ENCODE measurements around the gene GLTP. TPM values are rescaled to one million over a fixed set of nuclear protein-coding genes. Genes with fewer than 3 reads are reported as not detected.

Gene GLTP
- total and polyA plus RNA-seq, 2 of the 4 experiments (the other 2 are of a cell fraction), result 34.4 to 58.4 TPM

- no peaks in the 10 kb centered on the region for H3K9me3 ChIP-seq (ENCODE audit: control insufficient read depth, insufficient read depth, low read length)
- H4K20me1 ChIP-seq (ENCODE audit: insufficient read depth, low read length), result peaks cover 29% of the 10 kb centered on the region
- H2BK120ac ChIP-seq (ENCODE audit: low read depth, low read length), result no peak overlapping the region
- H3K4me3 ChIP-seq (ENCODE audit: insufficient read depth, low read depth, low read length), result no peak overlapping the region
- in situ Hi-C loops (cut with MboI; ENCODE audit: low sequenced_read_pairs) (no loop called here), intact Hi-C loops (cut with micrococcal nuclease) (no loop called here), dilution Hi-C loops (cut with HindIII; ENCODE audit: low sequenced_read_pairs, unreplicated experiment) (no loop called here)
- ATAC-seq (ENCODE audit: low read depth) (no peak), DNase-seq (no peak)
- H3K27me3 ChIP-seq (ENCODE audit: control insufficient read depth, insufficient read depth, low read length), result no peaks in the 10 kb centered on the region
- H3K23ac ChIP-seq (ENCODE audit: low read depth, low read length), result no peak overlapping the region
- no peak overlapping the region for H4K8ac ChIP-seq (ENCODE audit: low read depth in 2 of 2, low read length in 2 of 2)
- peaks cover 10% of the 10 kb centered on the region for H3K4me1 ChIP-seq (ENCODE audit: control insufficient read depth, insufficient read depth, low read length)
- no peak overlapping the region for H3K14ac ChIP-seq (replicated peaks; ENCODE audit: low read depth, low read length)
- H3K18ac ChIP-seq (ENCODE audit: low read depth, low read length), result no peak overlapping the region
- no peak overlapping the region for H4K91ac ChIP-seq (ENCODE audit: insufficient read depth, low read depth, low read length)
- no peak overlapping the region for H2AK5ac ChIP-seq (ENCODE audit: low read depth, low read length)
- H3K9ac ChIP-seq (ENCODE audit: low read depth, low read length), result no peak overlapping the region
- H2BK15ac ChIP-seq (ENCODE audit: low read depth, low read length), result no peak overlapping the region
- no peak overlapping the region for H3K4ac ChIP-seq (ENCODE audit: low read depth, low read length)
- POLR2A ChIA-PET (ENCODE audit: unreplicated experiment), result no interaction called here
- no peak for TF ChIP-seq MAFK (IDR thresholded peaks at IDR 0.05; ENCODE audit: low read depth, low read length)
- no peak for TF ChIP-seq MAZ (IDR thresholded peaks at IDR 0.05; ENCODE audit: borderline replicate concordance, low read depth, low read length)
- no peak for TF ChIP-seq RAD21 (IDR thresholded peaks at IDR 0.05; ENCODE audit: low read length)
- no peak for TF ChIP-seq RFX5 (IDR thresholded peaks at IDR 0.05; ENCODE audit: low read depth, low read length)
- no peak for TF ChIP-seq NFE2L2 (IDR thresholded peaks at IDR 0.05; ENCODE audit: low read depth, low read length)
- no peak for TF ChIP-seq MXI1 (IDR thresholded peaks at IDR 0.05; ENCODE audit: borderline replicate concordance, low read depth, low read length)
- no peak for TF ChIP-seq RCOR1 (IDR thresholded peaks at IDR 0.05; ENCODE audit: insufficient replicate concordance, low read length)
- TF ChIP-seq, protein P1, sequence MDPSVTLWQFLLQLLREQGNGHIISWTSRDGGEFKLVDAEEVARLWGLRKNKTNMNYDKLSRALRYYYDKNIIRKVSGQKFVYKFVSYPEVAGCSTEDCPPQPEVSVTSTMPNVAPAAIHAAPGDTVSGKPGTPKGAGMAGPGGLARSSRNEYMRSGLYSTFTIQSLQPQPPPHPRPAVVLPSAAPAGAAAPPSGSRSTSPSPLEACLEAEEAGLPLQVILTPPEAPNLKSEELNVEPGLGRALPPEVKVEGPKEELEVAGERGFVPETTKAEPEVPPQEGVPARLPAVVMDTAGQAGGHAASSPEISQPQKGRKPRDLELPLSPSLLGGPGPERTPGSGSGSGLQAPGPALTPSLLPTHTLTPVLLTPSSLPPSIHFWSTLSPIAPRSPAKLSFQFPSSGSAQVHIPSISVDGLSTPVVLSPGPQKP (IDR thresholded peaks at IDR 0.05; ENCODE audit: borderline replicate concordance, low read depth, low read length), result no peak
- no peak for TF ChIP-seq POLR2A (IDR thresholded peaks at IDR 0.05; ENCODE audit: low read depth, low read length)
- peaks cover 17% of the 10 kb centered on the region for H3K9me1 ChIP-seq (ENCODE audit: insufficient read depth, low read length)
- peaks cover 19% of the 10 kb centered on the region for H3K36me3 ChIP-seq (ENCODE audit: control insufficient read depth, insufficient read depth, low read length)
- H3K4me2 ChIP-seq (ENCODE audit: low read depth, low read length), result no peak overlapping the region
- BruUV-seq (replicated peaks), result no TSS peak
- H4K5ac ChIP-seq (ENCODE audit: low read depth, low read length), result no peak overlapping the region
- no peak overlapping the region for H2BK20ac ChIP-seq (ENCODE audit: low read depth, low read length)
- CTCF ChIA-PET, result no interaction called here
- H3K27ac ChIP-seq (ENCODE audit: insufficient read depth, low read length), result no peak overlapping the region
- no peak overlapping the region for H2BK5ac ChIP-seq (ENCODE audit: low read depth, low read length, poor library complexity, severe bottlenecking)
- peaks cover 7 to 46% of the 10 kb centered on the region in 2 experiments for H3K79me1 ChIP-seq (ENCODE audit: low read depth in 1 of 2, low read length in 2 of 2)
- no peak overlapping the region for H3K56ac ChIP-seq (ENCODE audit: extremely low read depth, insufficient read depth, low read length)
- H2AFZ ChIP-seq (replicated peaks; ENCODE audit: low read length, poor library complexity), result no peak overlapping the region
- no peak overlapping the region for H2AK9ac ChIP-seq (replicated peaks; ENCODE audit: low read depth, low read length, poor library complexity)
- no CpG with 5 or more reads among the region's 5 CpGs for WGBS, 2 experiments (ENCODE audit: extremely low coverage in 2 of 2, insufficient read length in 1 of 2)
Observed at GRCh38 chr12:109860977-109861376, 19.4 kb downstream of the GLTP start.
